WTC11 (cell line): Measurements from ENCODE around the gene UBAC2. TPM values are rescaled to one million over a fixed set of nuclear protein-coding genes. Genes with fewer than 3 reads are reported as not detected.

ENCODE experiments used
- ATAC-seq: fragments of 200-7000 bp; cut with Tn5 transposase; 2 replicates; pipeline ENCODE4 v1.10.0; 2021; ENCODE audit warnings: mild to moderate bottlenecking, moderate library complexity
- CTCF ChIA-PET: fragments of 300-600 bp; sonication (Branson Sonifier 250); formaldehyde crosslinking; loops from one replicate; lab custom pipeline; 2021; ENCODE audit warnings: antibody characterized with exemption; lab: Charles Lee
- POLR2A ChIA-PET: fragments of 350-600 bp; sonication (Branson Sonifier 250); formaldehyde crosslinking; loops from one replicate; lab custom pipeline; 2021; ENCODE audit warnings: antibody characterized with exemption; lab: Charles Lee
- DNase-seq: peaks from one replicate; pipeline ENCODE4 v3.0.0; 2021; ENCODE audit warnings: low spot score
- H3K27ac Mint-ChIP-seq: 2 replicates; pipeline ENCODE4 v1.8.0; 2021; ENCODE audit warnings: mixed read lengths
- H3K27me3 Mint-ChIP-seq: 2 replicates; pipeline ENCODE4 v1.8.0; 2021; ENCODE audit warnings: low read depth, mild to moderate bottlenecking, moderate library complexity, mixed read lengths
- H3K36me3 Mint-ChIP-seq: 2 replicates; pipeline ENCODE4 v1.8.0; 2021; ENCODE audit warnings: mixed read lengths
- H3K4me1 Mint-ChIP-seq: 2 replicates; pipeline ENCODE4 v1.8.0; 2022; ENCODE audit warnings: mixed read lengths
- H3K4me3 Mint-ChIP-seq: 2 replicates; pipeline ENCODE4 v1.8.0; 2021; ENCODE audit warnings: mild to moderate bottlenecking, moderate library complexity, mixed read lengths
- H3K9me3 Mint-ChIP-seq: 2 replicates; pipeline ENCODE4 v1.8.0; 2021; ENCODE audit warnings: mixed read lengths
- CBFB ChIP-seq: sonication (generic); formaldehyde crosslinking; IDR thresholded peaks from 2 replicates; pipeline ENCODE4 v1.8.1; 2022; ENCODE audit warnings: mild to moderate bottlenecking, low read depth, missing genetic modification reagents
- ELF4 ChIP-seq: sonication (generic); formaldehyde crosslinking; IDR thresholded peaks from 2 replicates; pipeline ENCODE4 v1.8.1; 2022; ENCODE audit warnings: low read depth, mild to moderate bottlenecking, moderate library complexity, missing genetic modification reagents
- ETV6 ChIP-seq: sonication (generic); formaldehyde crosslinking; IDR thresholded peaks from 2 replicates; pipeline ENCODE4 v1.8.1; 2022; ENCODE audit warnings: mild to moderate bottlenecking, missing genetic modification reagents
- FOXJ3 ChIP-seq: sonication (generic); formaldehyde crosslinking; IDR thresholded peaks from 2 replicates; pipeline ENCODE4 v1.9.0; 2021; ENCODE audit warnings: missing genetic modification reagents, mild to moderate bottlenecking, borderline replicate concordance
- FOXP1 ChIP-seq: sonication (generic); formaldehyde crosslinking; IDR thresholded peaks from 2 replicates; pipeline ENCODE4 v1.8.0; 2022; ENCODE audit warnings: missing genetic modification reagents, mild to moderate bottlenecking, moderate library complexity, borderline replicate concordance
- IRF2 ChIP-seq: sonication (generic); formaldehyde crosslinking; IDR thresholded peaks from 2 replicates; pipeline ENCODE4 v1.8.0; 2022; ENCODE audit warnings: low read depth, missing genetic modification reagents, borderline replicate concordance
- NFATC4 ChIP-seq: fragments of 250-450 bp; sonication (Bioruptor Pico); IDR thresholded peaks from 2 replicates; pipeline ENCODE4 v1.9.0; 2021; ENCODE audit warnings: mild to moderate bottlenecking
- NFYB ChIP-seq: sonication (generic); formaldehyde crosslinking; conservative IDR thresholded peaks from 2 replicates; pipeline ENCODE4 v1.8.0; 2022; ENCODE audit warnings: low read depth, missing genetic modification reagents
- RORB ChIP-seq: fragments of 250-450 bp; sonication (Bioruptor Pico); IDR thresholded peaks from 2 replicates; pipeline ENCODE4 v1.9.0; 2021; ENCODE audit warnings: mild to moderate bottlenecking
- SP1 ChIP-seq: sonication (generic); formaldehyde crosslinking; conservative IDR thresholded peaks from 2 replicates; pipeline ENCODE4 v1.8.1; 2022; ENCODE audit warnings: missing genetic modification reagents
- TCF7 ChIP-seq: sonication (generic); formaldehyde crosslinking; IDR thresholded peaks from 2 replicates; pipeline ENCODE4 v1.8.0; 2022; ENCODE audit warnings: mild to moderate bottlenecking, low read depth, missing genetic modification reagents, moderate library complexity
- TEAD1 ChIP-seq: sonication (generic); formaldehyde crosslinking; IDR thresholded peaks from 2 replicates; pipeline ENCODE4 v1.8.0; 2022; ENCODE audit warnings: mild to moderate bottlenecking, missing genetic modification reagents
- total RNA-seq: library from RNA; stranded (reverse); gene quantifications from 3 replicates; pipeline ENCODE4 v1.2.3, GENCODE V29; 2021
- TF ChIP-seq, protein P1 (sequence below): sonication (generic); formaldehyde crosslinking; IDR thresholded peaks from 2 replicates; pipeline ENCODE4 v1.8.1; 2022; ENCODE audit warnings: mild to moderate bottlenecking, missing genetic modification reagents, moderate library complexity, borderline replicate concordance
- TF ChIP-seq, protein P2 (sequence below): fragments of 250-450 bp; sonication (Bioruptor Pico); IDR thresholded peaks from 2 replicates; pipeline ENCODE4 v1.8.0; 2021; ENCODE audit warnings: mild to moderate bottlenecking
- TF ChIP-seq, protein P3 (sequence below): sonication (generic); formaldehyde crosslinking; conservative IDR thresholded peaks from 2 replicates; pipeline ENCODE4 v1.8.1; 2023; ENCODE audit warnings: mild to moderate bottlenecking, low read depth, missing genetic modification reagents, moderate library complexity
- TF ChIP-seq, protein P4 (sequence below): sonication (generic); formaldehyde crosslinking; IDR thresholded peaks from 2 replicates; pipeline ENCODE4 v1.8.1; 2022; ENCODE audit warnings: mild to moderate bottlenecking, moderate library complexity, missing genetic modification reagents
- TF ChIP-seq, protein P5 (sequence below): fragments of 250-450 bp; sonication (Bioruptor Pico); IDR thresholded peaks from 2 replicates; pipeline ENCODE4 v1.9.0; 2021; ENCODE audit warnings: mild to moderate bottlenecking
- TF ChIP-seq, protein P6 (sequence below): sonication (generic); formaldehyde crosslinking; conservative IDR thresholded peaks from 2 replicates; pipeline ENCODE4 v1.8.1; 2022; ENCODE audit warnings: mild to moderate bottlenecking, missing genetic modification reagents
- TF ChIP-seq, protein P7 (sequence below): sonication (generic); formaldehyde crosslinking; IDR thresholded peaks from 2 replicates; pipeline ENCODE4 v1.8.0; 2022; ENCODE audit warnings: mild to moderate bottlenecking, missing genetic modification reagents
- TF ChIP-seq, protein P8 (sequence below): sonication (generic); formaldehyde crosslinking; IDR thresholded peaks from 2 replicates; pipeline ENCODE4 v1.8.0; 2022; ENCODE audit warnings: missing genetic modification reagents

The UBAC2 gene
- total RNA-seq, 1 experiment from 2014 or later, result 64.7 TPM

DNA sequence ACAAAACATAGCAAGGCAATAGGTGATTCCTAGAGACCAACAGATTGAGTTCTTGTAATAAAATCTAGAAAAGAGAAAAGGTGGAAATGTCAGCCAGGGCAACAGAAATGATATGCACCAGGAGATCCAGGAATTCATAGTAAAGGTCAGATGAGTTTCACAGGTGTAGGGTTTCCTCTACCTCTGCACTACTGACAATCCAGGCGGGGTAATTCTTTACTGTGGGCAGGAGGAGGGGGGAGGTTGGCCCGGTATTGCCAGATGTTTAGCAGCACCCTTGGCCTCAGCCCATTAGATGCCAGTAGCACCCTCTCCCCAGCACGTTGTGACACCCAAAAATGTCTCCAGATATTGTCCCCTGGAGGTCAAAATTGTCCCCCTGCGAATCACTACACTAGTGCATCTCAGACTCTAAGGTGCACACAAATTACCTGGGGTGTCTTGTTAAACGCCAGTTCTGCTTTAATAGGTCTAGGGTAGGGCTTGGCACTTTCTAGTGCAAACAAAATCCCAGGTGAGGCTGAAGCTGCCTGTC lies 3.5 kb upstream of the UBAC2 start (continued):
- no peak for TF ChIP-seq FOXJ3 (CRISPR knock-in tag)
- TF ChIP-seq, protein P1, sequence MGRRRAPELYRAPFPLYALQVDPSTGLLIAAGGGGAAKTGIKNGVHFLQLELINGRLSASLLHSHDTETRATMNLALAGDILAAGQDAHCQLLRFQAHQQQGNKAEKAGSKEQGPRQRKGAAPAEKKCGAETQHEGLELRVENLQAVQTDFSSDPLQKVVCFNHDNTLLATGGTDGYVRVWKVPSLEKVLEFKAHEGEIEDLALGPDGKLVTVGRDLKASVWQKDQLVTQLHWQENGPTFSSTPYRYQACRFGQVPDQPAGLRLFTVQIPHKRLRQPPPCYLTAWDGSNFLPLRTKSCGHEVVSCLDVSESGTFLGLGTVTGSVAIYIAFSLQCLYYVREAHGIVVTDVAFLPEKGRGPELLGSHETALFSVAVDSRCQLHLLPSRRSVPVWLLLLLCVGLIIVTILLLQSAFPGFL (CRISPR knock-in tag), result no peak
- TF ChIP-seq NFATC4, result no peak
- TF ChIP-seq, protein P2, sequence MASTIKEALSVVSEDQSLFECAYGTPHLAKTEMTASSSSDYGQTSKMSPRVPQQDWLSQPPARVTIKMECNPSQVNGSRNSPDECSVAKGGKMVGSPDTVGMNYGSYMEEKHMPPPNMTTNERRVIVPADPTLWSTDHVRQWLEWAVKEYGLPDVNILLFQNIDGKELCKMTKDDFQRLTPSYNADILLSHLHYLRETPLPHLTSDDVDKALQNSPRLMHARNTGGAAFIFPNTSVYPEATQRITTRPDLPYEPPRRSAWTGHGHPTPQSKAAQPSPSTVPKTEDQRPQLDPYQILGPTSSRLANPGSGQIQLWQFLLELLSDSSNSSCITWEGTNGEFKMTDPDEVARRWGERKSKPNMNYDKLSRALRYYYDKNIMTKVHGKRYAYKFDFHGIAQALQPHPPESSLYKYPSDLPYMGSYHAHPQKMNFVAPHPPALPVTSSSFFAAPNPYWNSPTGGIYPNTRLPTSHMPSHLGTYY (CRISPR knock-in tag), result no peak
- TF ChIP-seq ETV6 (CRISPR knock-in tag), result no peak
- no peak for TF ChIP-seq CBFB (CRISPR knock-in tag)
- no peak for TF ChIP-seq TCF7
- no peak for TF ChIP-seq IRF2 (CRISPR knock-in tag)
- TF ChIP-seq, protein P3, sequence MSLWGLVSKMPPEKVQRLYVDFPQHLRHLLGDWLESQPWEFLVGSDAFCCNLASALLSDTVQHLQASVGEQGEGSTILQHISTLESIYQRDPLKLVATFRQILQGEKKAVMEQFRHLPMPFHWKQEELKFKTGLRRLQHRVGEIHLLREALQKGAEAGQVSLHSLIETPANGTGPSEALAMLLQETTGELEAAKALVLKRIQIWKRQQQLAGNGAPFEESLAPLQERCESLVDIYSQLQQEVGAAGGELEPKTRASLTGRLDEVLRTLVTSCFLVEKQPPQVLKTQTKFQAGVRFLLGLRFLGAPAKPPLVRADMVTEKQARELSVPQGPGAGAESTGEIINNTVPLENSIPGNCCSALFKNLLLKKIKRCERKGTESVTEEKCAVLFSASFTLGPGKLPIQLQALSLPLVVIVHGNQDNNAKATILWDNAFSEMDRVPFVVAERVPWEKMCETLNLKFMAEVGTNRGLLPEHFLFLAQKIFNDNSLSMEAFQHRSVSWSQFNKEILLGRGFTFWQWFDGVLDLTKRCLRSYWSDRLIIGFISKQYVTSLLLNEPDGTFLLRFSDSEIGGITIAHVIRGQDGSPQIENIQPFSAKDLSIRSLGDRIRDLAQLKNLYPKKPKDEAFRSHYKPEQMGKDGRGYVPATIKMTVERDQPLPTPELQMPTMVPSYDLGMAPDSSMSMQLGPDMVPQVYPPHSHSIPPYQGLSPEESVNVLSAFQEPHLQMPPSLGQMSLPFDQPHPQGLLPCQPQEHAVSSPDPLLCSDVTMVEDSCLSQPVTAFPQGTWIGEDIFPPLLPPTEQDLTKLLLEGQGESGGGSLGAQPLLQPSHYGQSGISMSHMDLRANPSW, result no peak
- TF ChIP-seq SP1 (CRISPR knock-in tag), result no peak

DNA sequence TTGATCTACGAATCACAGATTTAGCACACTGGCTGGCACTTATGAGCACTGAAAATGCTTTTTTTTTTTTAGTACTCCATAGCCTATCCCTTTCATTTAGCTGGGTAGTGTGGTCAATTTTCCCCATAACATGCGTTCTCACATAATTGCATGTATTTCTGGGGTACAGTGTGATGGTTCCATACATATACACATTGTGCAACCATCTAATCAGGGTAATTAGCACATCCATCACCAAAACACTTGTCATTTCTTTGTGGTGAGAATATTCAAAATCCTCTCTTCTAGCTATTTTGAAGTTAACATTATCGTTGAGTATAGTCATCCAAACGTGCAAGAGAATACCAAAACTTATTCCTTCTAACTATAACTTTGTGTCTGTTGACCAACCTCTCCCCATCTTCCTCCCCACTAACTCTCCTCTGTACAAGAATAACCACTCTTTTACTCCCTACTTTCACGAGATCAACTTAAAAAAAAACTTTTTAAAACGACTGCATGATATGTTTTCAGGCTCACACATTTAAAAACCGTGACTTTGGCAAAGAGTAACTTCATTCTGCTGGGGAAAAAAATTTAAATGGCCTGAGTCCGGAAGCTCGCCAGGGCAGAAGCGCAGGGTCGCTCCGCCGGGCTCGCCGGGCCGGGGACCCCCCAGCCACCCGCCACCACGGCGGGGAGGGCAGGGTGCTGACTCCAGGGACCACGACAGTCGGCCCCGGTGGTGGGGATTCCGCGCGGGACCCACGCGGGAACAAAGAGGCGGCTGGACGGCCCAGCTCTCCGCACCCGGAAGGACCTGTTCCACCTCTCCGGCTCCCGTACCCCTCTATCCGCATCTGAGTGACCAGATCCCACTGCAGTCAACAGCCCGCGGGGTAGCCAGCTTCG lies 868 bp upstream of the UBAC2 start:
- peak overlapping the region; percentile 97 for H3K27ac Mint-ChIP-seq
- POLR2A ChIA-PET, result interaction anchor here (0.5 to 1.7 kb wide), 7 partner anchors 10 to 1038 kb away, joined by 3 to 5 read pairs (median 3); no protein-coding TSS in a partner anchor
- H3K9me3 Mint-ChIP-seq, result no peaks in the 10 kb centered on the region
- peaks cover 42% of the 10 kb centered on the region for H3K4me1 Mint-ChIP-seq
- no peaks in the 10 kb centered on the region for H3K36me3 Mint-ChIP-seq
- H3K4me3 Mint-ChIP-seq, result peak overlapping the region; percentile 92
- DNase-seq (no peak), ATAC-seq (no peak)
- H3K27me3 Mint-ChIP-seq, result no peaks in the 10 kb centered on the region
- CTCF ChIA-PET, result interaction anchor here (0.7 to 3.3 kb wide), 7 partner anchors 23 to 733 kb away, joined by 3 to 21 read pairs (median 5); no protein-coding TSS in a partner anchor
- TF ChIP-seq ELF4, result no peak
- TF ChIP-seq RORB (CRISPR knock-in tag), result no peak
- TF ChIP-seq, protein P4, sequence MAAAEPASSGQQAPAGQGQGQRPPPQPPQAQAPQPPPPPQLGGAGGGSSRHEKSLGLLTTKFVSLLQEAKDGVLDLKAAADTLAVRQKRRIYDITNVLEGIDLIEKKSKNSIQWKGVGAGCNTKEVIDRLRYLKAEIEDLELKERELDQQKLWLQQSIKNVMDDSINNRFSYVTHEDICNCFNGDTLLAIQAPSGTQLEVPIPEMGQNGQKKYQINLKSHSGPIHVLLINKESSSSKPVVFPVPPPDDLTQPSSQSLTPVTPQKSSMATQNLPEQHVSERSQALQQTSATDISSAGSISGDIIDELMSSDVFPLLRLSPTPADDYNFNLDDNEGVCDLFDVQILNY (CRISPR knock-in tag), result no peak
- TF ChIP-seq, protein P5, sequence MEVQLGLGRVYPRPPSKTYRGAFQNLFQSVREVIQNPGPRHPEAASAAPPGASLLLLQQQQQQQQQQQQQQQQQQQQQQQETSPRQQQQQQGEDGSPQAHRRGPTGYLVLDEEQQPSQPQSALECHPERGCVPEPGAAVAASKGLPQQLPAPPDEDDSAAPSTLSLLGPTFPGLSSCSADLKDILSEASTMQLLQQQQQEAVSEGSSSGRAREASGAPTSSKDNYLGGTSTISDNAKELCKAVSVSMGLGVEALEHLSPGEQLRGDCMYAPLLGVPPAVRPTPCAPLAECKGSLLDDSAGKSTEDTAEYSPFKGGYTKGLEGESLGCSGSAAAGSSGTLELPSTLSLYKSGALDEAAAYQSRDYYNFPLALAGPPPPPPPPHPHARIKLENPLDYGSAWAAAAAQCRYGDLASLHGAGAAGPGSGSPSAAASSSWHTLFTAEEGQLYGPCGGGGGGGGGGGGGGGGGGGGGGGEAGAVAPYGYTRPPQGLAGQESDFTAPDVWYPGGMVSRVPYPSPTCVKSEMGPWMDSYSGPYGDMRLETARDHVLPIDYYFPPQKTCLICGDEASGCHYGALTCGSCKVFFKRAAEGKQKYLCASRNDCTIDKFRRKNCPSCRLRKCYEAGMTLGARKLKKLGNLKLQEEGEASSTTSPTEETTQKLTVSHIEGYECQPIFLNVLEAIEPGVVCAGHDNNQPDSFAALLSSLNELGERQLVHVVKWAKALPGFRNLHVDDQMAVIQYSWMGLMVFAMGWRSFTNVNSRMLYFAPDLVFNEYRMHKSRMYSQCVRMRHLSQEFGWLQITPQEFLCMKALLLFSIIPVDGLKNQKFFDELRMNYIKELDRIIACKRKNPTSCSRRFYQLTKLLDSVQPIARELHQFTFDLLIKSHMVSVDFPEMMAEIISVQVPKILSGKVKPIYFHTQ, result no peak
- TF ChIP-seq FOXJ3 (CRISPR knock-in tag), result no peak
- no peak for TF ChIP-seq IRF2 (CRISPR knock-in tag)
- no peak for TF ChIP-seq TEAD1 (CRISPR knock-in tag)
- TF ChIP-seq NFYB (CRISPR knock-in tag), result no peak
- TF ChIP-seq FOXP1 (CRISPR knock-in tag), result no peak
- TF ChIP-seq, protein P6, sequence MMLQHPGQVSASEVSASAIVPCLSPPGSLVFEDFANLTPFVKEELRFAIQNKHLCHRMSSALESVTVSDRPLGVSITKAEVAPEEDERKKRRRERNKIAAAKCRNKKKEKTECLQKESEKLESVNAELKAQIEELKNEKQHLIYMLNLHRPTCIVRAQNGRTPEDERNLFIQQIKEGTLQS (CRISPR knock-in tag), result no peak
- TF ChIP-seq, protein P7, sequence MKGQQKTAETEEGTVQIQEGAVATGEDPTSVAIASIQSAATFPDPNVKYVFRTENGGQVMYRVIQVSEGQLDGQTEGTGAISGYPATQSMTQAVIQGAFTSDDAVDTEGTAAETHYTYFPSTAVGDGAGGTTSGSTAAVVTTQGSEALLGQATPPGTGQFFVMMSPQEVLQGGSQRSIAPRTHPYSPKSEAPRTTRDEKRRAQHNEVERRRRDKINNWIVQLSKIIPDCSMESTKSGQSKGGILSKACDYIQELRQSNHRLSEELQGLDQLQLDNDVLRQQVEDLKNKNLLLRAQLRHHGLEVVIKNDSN (CRISPR knock-in tag), result no peak
- TF ChIP-seq, protein P8, sequence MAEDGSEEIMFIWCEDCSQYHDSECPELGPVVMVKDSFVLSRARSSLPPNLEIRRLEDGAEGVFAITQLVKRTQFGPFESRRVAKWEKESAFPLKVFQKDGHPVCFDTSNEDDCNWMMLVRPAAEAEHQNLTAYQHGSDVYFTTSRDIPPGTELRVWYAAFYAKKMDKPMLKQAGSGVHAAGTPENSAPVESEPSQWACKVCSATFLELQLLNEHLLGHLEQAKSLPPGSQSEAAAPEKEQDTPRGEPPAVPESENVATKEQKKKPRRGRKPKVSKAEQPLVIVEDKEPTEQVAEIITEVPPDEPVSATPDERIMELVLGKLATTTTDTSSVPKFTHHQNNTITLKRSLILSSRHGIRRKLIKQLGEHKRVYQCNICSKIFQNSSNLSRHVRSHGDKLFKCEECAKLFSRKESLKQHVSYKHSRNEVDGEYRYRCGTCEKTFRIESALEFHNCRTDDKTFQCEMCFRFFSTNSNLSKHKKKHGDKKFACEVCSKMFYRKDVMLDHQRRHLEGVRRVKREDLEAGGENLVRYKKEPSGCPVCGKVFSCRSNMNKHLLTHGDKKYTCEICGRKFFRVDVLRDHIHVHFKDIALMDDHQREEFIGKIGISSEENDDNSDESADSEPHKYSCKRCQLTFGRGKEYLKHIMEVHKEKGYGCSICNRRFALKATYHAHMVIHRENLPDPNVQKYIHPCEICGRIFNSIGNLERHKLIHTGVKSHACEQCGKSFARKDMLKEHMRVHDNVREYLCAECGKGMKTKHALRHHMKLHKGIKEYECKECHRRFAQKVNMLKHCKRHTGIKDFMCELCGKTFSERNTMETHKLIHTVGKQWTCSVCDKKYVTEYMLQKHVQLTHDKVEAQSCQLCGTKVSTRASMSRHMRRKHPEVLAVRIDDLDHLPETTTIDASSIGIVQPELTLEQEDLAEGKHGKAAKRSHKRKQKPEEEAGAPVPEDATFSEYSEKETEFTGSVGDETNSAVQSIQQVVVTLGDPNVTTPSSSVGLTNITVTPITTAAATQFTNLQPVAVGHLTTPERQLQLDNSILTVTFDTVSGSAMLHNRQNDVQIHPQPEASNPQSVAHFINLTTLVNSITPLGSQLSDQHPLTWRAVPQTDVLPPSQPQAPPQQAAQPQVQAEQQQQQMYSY (CRISPR knock-in tag), result no peak
